ENCODE measurements around the gene PCGF2.
"Not testable (repeated sequence)": the region's sequence is repeated elsewhere in the genome, so short reads cannot be mapped to it uniquely, and the experiment has no call there.

The PCGF2 gene

GRCh38 chr17:38791162-38791561 lies 43.0 kb upstream of the PCGF2 start:
- Histone ChIP-seq H3K4me3 (replicated peaks; ENCODE audit: low read depth, low read length) (no peak overlapping the region), H3K36me3 (ENCODE audit: control insufficient read depth, insufficient read depth, low read length) (peaks cover 4% of the 10 kb centered on the region), H3K27me3 (replicated peaks; ENCODE audit: control insufficient read depth, insufficient read depth, low read length) (no peaks in the 10 kb centered on the region)
- no peak for DNase-seq (ENCODE audit: extremely low read depth, insufficient read length)
- TF ChIP-seq, protein P1, sequence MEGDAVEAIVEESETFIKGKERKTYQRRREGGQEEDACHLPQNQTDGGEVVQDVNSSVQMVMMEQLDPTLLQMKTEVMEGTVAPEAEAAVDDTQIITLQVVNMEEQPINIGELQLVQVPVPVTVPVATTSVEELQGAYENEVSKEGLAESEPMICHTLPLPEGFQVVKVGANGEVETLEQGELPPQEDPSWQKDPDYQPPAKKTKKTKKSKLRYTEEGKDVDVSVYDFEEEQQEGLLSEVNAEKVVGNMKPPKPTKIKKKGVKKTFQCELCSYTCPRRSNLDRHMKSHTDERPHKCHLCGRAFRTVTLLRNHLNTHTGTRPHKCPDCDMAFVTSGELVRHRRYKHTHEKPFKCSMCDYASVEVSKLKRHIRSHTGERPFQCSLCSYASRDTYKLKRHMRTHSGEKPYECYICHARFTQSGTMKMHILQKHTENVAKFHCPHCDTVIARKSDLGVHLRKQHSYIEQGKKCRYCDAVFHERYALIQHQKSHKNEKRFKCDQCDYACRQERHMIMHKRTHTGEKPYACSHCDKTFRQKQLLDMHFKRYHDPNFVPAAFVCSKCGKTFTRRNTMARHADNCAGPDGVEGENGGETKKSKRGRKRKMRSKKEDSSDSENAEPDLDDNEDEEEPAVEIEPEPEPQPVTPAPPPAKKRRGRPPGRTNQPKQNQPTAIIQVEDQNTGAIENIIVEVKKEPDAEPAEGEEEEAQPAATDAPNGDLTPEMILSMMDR (IDR thresholded peaks at IDR 0.05; ENCODE audit: insufficient read depth, low read length, poor library complexity, severe bottlenecking), result no peak

DNA sequence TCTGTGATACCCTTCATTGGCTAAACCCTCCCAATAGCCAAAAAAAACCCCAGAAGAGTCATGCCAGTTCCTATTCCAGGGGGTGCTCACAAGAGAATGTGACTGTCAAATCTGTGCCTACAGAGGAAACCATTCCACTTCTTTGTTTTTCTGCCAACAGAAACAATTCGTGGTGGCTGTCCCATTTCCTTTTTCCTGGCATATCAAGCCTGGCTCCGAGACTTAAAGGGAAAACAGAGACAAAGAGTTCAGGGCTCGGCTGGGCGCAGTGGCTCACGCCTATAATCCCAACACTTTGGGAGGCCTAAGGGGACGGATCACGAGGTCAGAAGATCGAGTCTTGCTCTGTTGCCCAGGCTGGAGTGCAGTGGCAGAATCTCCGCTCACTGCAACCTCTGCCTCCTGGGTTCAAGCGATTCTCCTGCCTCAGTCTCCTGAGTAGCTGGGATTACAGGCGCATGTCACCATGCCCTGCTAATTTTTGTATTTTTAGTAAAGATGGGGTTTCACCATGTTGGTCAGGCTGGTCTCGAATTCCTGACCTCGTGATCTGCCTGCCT lies 42.1 kb upstream of the PCGF2 start:
- H3K36me3 ChIP-seq (ENCODE audit: control insufficient read depth, insufficient read depth, low read length); H3K4me3 ChIP-seq (replicated peaks; ENCODE audit: low read depth, low read length): not testable (repeated sequence)

DNA sequence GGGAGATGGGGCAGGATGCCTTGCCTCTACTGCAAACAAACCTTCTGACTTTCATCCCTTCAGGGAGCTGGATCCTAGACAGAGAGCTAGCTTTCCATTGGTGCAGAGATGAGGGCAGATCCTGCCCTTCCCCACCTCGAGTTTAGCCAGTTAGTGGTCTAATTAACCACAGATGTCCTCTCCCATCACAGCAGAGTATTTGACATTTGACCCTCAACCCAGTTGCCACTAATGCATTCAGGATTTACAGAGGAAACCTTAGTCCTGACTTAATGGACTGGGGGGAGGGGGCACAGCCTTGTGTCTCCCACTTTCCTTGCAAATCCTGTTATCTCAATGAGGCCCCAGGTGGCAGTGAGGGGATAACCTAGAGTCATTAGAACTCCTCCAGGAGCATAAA lies 41.0 kb upstream of the PCGF2 start:
- Histone ChIP-seq H3K36me3 (ENCODE audit: control insufficient read depth, insufficient read depth, low read length) (peaks cover 10% of the 10 kb centered on the region), H3K4me3 (replicated peaks; ENCODE audit: low read depth, low read length) (no peak overlapping the region), H3K27me3 (replicated peaks; ENCODE audit: control insufficient read depth, insufficient read depth, low read length) (no peaks in the 10 kb centered on the region)
- DNase-seq (ENCODE audit: extremely low read depth, insufficient read length), result no peak
- TF ChIP-seq, protein P1 (IDR thresholded peaks at IDR 0.05; ENCODE audit: insufficient read depth, low read length, poor library complexity, severe bottlenecking), result no peak

More for the DNA sequence above, 42.1 kb upstream of the PCGF2 start:
- not testable (repeated sequence) for H3K27me3 ChIP-seq (replicated peaks; ENCODE audit: control insufficient read depth, insufficient read depth, low read length); DNase-seq (ENCODE audit: extremely low read depth, insufficient read length)

- H3K27me3 ChIP-seq (replicated peaks; ENCODE audit: control insufficient read depth, insufficient read depth, low read length); H3K4me3 ChIP-seq (replicated peaks; ENCODE audit: low read depth, low read length); DNase-seq (ENCODE audit: extremely low read depth, insufficient read length): not testable (repeated sequence)
- peaks cover 18% of the 10 kb centered on the region for H3K36me3 ChIP-seq (ENCODE audit: control insufficient read depth, insufficient read depth, low read length)
These were observed 39.9 kb upstream of the PCGF2 start for GRCh38 chr17:38787999-38788398.

DNA sequence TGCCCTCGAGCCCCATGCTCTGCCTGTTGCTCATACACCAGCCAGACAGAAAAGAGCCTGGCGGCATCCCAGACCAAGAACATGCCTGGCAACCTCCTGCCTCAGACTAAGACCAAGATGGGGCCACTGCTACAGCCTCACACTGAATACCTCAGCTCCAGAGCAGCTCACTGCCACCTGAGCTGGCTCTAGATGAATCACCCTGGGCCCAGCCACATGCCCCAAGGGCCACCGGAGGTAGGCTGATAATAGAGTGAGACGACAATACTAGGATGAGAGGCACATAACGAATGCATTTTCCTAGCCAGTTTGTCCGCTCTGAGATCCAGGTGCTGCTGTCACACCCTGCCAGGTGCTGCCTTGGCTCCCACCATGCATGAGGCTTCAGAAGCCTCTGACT lies 38.2 kb upstream of the PCGF2 start:
- no peak for DNase-seq (ENCODE audit: extremely low read depth, insufficient read length)
- peaks cover 23% of the 10 kb centered on the region for H3K36me3 ChIP-seq (ENCODE audit: control insufficient read depth, insufficient read depth, low read length)

GRCh38 chr17:38783227-38783626 lies 35.1 kb upstream of the PCGF2 start:
- DNase-seq (ENCODE audit: extremely low read depth, insufficient read length), result no peak
- Histone ChIP-seq H3K4me3 (replicated peaks; ENCODE audit: low read depth, low read length) (no peak overlapping the region), H3K36me3 (ENCODE audit: control insufficient read depth, insufficient read depth, low read length) (peaks cover 44% of the 10 kb centered on the region), H3K27me3 (replicated peaks; ENCODE audit: control insufficient read depth, insufficient read depth, low read length) (no peaks in the 10 kb centered on the region)
- TF ChIP-seq, protein P1 (IDR thresholded peaks at IDR 0.05; ENCODE audit: insufficient read depth, low read length, poor library complexity, severe bottlenecking), result no peak

More for the DNA sequence above, 38.2 kb upstream of the PCGF2 start:
- H3K4me3 ChIP-seq (replicated peaks; ENCODE audit: low read depth, low read length), result no peak overlapping the region
- no peaks in the 10 kb centered on the region for H3K27me3 ChIP-seq (replicated peaks; ENCODE audit: control insufficient read depth, insufficient read depth, low read length)
- TF ChIP-seq, protein P1 (IDR thresholded peaks at IDR 0.05; ENCODE audit: insufficient read depth, low read length, poor library complexity, severe bottlenecking), result no peak

Measured in GM06990 (cell line).